ENCODE data around the gene GPRC5A.
A peak's percentile ranks its signal among the peaks of the same experiment; 100 is the strongest.
"Not testable (repeated sequence)": the region's sequence is repeated elsewhere in the genome, so short reads cannot be mapped to it uniquely, and the experiment has no call there.

Gene GPRC5A

DNA sequence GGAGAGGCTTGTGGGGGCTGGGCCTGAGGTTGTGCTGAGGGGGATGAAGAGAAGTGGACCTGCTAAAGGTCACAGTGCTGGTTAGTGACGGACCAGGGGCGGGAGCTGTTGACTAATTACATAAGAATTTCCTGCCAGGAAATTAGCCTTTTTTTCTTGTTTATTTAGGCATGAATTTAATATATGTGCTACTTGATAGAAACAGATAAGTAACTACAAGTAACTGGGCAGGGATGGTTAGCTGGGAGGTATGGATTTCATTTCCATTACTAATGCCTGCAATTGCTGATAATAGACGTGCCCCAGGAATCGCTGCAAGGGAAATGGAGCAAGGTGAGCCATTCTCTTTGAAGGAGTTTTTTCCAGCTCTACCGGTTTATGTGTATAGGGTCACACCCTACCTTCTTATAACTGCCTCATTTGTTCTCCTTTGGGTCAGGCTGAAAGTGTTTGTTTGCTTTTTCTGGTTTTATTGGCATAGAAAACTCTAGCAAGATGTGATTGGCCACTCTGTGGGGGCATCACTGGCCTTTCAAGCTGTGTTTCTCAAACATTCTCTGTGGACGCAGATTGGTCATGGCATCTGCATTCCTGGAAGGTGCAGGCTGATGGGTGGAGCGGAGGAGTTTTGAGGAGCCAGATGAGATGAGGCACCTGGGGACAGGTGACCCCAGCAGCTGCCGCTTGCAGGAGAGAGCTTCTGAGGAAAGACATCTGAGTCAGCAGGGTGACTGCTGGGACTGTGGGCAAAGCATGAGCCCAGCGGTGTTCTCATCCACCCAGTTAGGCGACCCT, 19.0 kb upstream of the GPRC5A start:
- H3K4me3 ChIP-seq (ENCODE audit: extremely low read depth, insufficient read depth, low read length, poor library complexity, severe bottlenecking): no peak overlapping the region
- 72 to 83% methylated on average over 5 to 7 of the region's 10 CpGs for WGBS, 2 experiments (ENCODE audit: insufficient coverage in 2 of 2)
- H3K4me1 ChIP-seq (ENCODE audit: control insufficient read depth, insufficient read depth, low read length, poor library complexity, severe bottlenecking): peaks cover 39% of the 10 kb centered on the region
- no peaks in the 10 kb centered on the region for H3K9me3 ChIP-seq (ENCODE audit: control insufficient read depth, low read length)
- H3K36me3 ChIP-seq (ENCODE audit: control insufficient read depth, insufficient read depth, low read length): peaks cover 3% of the 10 kb centered on the region
- peak overlapping the region; percentile 39 for H3K27ac ChIP-seq (ENCODE audit: low read depth, low read length, severe bottlenecking)

DNA sequence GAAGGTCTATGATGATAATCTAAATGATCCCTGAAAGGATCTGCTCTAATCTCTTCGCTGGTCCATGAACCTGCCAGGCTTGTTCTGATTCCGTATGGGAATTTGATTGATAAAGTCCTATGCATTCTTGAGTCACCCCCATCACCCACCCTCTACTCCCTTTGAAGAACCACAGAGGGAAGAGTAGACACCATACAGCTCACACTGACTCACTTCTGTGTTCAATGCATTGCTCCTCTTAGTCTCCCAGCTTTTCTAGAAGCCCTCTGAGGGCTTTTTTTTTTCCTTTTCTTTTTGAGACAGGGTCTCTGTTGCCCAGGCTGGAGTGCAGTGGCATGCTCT, 18.5 kb upstream of the GPRC5A start:
- 100% methylated on average over 2 of the region's 2 CpGs; no CpG with 5 or more reads in 1 of the 2 experiments for WGBS, 2 experiments (ENCODE audit: insufficient coverage in 2 of 2)
- H3K4me1 ChIP-seq (ENCODE audit: control insufficient read depth, insufficient read depth, low read length, poor library complexity, severe bottlenecking): peaks cover 41% of the 10 kb centered on the region
- no peaks in the 10 kb centered on the region for H3K9me3 ChIP-seq (ENCODE audit: control insufficient read depth, low read length)
- peaks cover 3% of the 10 kb centered on the region for H3K36me3 ChIP-seq (ENCODE audit: control insufficient read depth, insufficient read depth, low read length)
- no peak overlapping the region for H3K4me3 ChIP-seq (ENCODE audit: extremely low read depth, insufficient read depth, low read length, poor library complexity, severe bottlenecking)
- H3K27ac ChIP-seq (ENCODE audit: low read depth, low read length, severe bottlenecking): no peak overlapping the region

GRCh38 chr12:12874029-12874428, 17.3 kb upstream of the GPRC5A start:
- H3K4me1 ChIP-seq (ENCODE audit: control insufficient read depth, insufficient read depth, low read length, poor library complexity, severe bottlenecking): peaks cover 41% of the 10 kb centered on the region
- H3K27ac ChIP-seq (ENCODE audit: low read depth, low read length, severe bottlenecking): peak overlapping the region; percentile 47
- H3K9me3 ChIP-seq (ENCODE audit: control insufficient read depth, low read length): no peaks in the 10 kb centered on the region
- WGBS, 2 experiments (ENCODE audit: insufficient coverage in 2 of 2): 89% methylated on average over 1 of the region's 1 CpG; no CpG with 5 or more reads in 1 of the 2 experiments
- H3K4me3 ChIP-seq (ENCODE audit: extremely low read depth, insufficient read depth, low read length, poor library complexity, severe bottlenecking): no peak overlapping the region
- peaks cover 3% of the 10 kb centered on the region for H3K36me3 ChIP-seq (ENCODE audit: control insufficient read depth, insufficient read depth, low read length)

DNA sequence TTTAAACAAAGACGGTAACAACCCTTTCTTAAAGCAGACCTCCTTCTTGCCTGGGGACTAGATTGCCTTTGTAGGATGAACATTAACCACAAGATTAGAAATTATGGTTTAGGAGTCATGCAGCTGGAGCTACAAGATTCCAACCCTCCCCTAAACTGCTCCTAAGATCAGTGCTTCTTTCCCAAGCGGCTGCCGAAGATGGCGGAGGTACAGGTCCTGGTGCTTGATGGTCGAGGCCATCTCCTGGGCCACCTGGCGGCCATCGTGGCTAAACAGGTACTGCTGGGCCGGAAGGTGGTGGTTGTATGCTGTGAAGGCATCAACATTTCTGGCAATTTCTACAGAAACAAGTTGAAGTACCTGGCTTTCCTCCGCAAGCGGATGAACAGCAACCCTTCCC, 16.1 kb upstream of the GPRC5A start:
- not testable (repeated sequence) for H3K4me3 ChIP-seq (ENCODE audit: extremely low read depth, insufficient read depth, low read length, poor library complexity, severe bottlenecking); H3K27ac ChIP-seq (ENCODE audit: low read depth, low read length, severe bottlenecking); H3K36me3 ChIP-seq (ENCODE audit: control insufficient read depth, insufficient read depth, low read length); H3K9me3 ChIP-seq (ENCODE audit: control insufficient read depth, low read length)
- WGBS, 2 experiments (ENCODE audit: insufficient coverage in 2 of 2): 98 to 99% methylated on average over 9 to 10 of the region's 10 CpGs
- H3K4me1 ChIP-seq (ENCODE audit: control insufficient read depth, insufficient read depth, low read length, poor library complexity, severe bottlenecking): peaks cover 41% of the 10 kb centered on the region

DNA sequence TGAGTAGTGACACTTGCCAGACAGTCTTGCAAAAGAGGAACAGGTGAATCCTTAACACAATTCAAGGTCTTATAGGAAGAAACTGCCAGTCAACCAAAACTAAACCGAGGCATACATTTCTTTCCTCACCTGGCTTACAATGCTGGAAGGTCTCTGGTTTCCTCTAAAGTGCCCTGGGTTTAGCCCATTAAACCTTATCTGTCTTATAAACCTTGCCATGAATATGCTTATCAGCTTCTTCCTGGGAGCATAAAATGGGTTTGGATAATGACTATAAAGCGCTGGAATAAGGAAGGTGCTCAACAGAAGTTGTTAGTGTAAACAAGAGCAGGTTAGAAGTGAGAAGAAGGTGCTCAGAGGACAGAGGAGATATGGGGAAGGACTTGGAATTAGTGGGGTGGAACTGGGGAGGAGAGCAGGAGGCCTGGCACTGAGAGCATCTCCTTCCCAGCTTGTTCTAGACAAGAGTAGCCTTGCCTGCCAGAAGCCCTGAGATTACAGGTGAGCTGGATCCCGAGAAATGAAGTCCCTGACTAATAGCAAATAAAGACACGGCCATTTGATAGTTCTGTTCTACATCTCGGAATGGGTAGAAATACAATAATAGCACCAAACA, 14.1 kb upstream of the GPRC5A start:
- 90 to 97% methylated on average over 2 of the region's 5 CpGs for WGBS, 2 experiments (ENCODE audit: insufficient coverage in 2 of 2)
- Histone ChIP-seq H3K4me1 (ENCODE audit: control insufficient read depth, insufficient read depth, low read length, poor library complexity, severe bottlenecking) (peaks cover 37% of the 10 kb centered on the region), H3K27ac (ENCODE audit: low read depth, low read length, severe bottlenecking) (no peak overlapping the region), H3K9me3 (ENCODE audit: control insufficient read depth, low read length) (no peaks in the 10 kb centered on the region), H3K4me3 (ENCODE audit: extremely low read depth, insufficient read depth, low read length, poor library complexity, severe bottlenecking) (no peak overlapping the region), H3K36me3 (ENCODE audit: control insufficient read depth, insufficient read depth, low read length) (peaks cover 3% of the 10 kb centered on the region)

GRCh38 chr12:12877781-12878455, 13.4 kb upstream of the GPRC5A start:
- H3K36me3 ChIP-seq (ENCODE audit: control insufficient read depth, insufficient read depth, low read length): peaks cover 3% of the 10 kb centered on the region
- H3K4me3 ChIP-seq (ENCODE audit: extremely low read depth, insufficient read depth, low read length, poor library complexity, severe bottlenecking): no peak overlapping the region
- no peaks in the 10 kb centered on the region for H3K9me3 ChIP-seq (ENCODE audit: control insufficient read depth, low read length)
- WGBS, 2 experiments (ENCODE audit: insufficient coverage in 2 of 2): 92 to 95% methylated on average over 8 to 9 of the region's 9 CpGs
- H3K27ac ChIP-seq (ENCODE audit: low read depth, low read length, severe bottlenecking): no peak overlapping the region
- H3K4me1 ChIP-seq (ENCODE audit: control insufficient read depth, insufficient read depth, low read length, poor library complexity, severe bottlenecking): peaks cover 32% of the 10 kb centered on the region

GRCh38 chr12:12880537-12880936, 10.8 kb upstream of the GPRC5A start:
- H3K4me1 ChIP-seq (ENCODE audit: control insufficient read depth, insufficient read depth, low read length, poor library complexity, severe bottlenecking): peaks cover 18% of the 10 kb centered on the region
- no peaks in the 10 kb centered on the region for H3K9me3 ChIP-seq (ENCODE audit: control insufficient read depth, low read length)
- H3K4me3 ChIP-seq (ENCODE audit: extremely low read depth, insufficient read depth, low read length, poor library complexity, severe bottlenecking): no peak overlapping the region
- WGBS, 2 experiments (ENCODE audit: insufficient coverage in 2 of 2): 85 to 86% methylated on average over 4 to 5 of the region's 6 CpGs
- no peak overlapping the region for H3K27ac ChIP-seq (ENCODE audit: low read depth, low read length, severe bottlenecking)
- no peaks in the 10 kb centered on the region for H3K36me3 ChIP-seq (ENCODE audit: control insufficient read depth, insufficient read depth, low read length)

DNA sequence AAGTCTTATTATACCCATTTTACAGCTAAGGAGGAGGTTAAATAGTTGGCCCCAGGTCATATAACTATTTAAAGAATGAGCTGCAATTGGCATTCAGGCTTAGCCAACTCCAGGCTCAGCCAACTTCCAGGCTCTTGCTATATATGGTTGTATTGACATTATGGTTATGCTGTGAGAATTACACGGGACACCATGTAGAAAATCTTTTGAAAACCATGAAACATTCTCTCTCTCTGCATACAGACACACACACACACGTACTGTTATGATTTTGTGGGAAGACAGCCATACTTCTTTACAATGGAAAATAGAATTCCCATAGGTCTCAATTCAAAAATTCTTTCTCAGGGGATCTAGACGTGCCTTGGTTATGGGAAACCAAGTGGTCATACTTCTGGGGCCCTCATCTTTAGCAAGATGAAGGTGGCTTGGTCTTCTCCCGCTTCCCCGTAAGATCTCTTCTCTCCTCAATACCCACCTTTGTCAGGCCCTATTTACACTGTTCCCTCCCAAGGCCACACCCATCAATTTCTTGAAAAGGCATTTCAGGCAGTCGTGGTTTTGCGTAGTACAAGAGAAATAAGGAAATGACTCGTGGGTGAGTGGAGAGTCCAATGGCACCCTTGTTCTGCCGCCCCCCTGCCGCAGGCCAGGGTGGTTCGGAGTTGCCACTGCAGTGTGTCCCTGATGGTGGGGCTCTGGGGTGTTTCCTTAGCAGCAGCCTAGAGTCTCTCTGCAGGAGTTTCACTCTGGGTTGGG, 10.0 kb upstream of the GPRC5A start:
- Histone ChIP-seq H3K4me1 (ENCODE audit: control insufficient read depth, insufficient read depth, low read length, poor library complexity, severe bottlenecking) (peaks cover 24% of the 10 kb centered on the region), H3K9me3 (ENCODE audit: control insufficient read depth, low read length) (no peaks in the 10 kb centered on the region), H3K4me3 (ENCODE audit: extremely low read depth, insufficient read depth, low read length, poor library complexity, severe bottlenecking) (no peak overlapping the region), H3K36me3 (ENCODE audit: control insufficient read depth, insufficient read depth, low read length) (no peaks in the 10 kb centered on the region), H3K27ac (ENCODE audit: low read depth, low read length, severe bottlenecking) (peak overlapping the region; percentile 6)
- WGBS, 2 experiments (ENCODE audit: insufficient coverage in 2 of 2): 73 to 79% methylated on average over 3 to 7 of the region's 11 CpGs

DNA sequence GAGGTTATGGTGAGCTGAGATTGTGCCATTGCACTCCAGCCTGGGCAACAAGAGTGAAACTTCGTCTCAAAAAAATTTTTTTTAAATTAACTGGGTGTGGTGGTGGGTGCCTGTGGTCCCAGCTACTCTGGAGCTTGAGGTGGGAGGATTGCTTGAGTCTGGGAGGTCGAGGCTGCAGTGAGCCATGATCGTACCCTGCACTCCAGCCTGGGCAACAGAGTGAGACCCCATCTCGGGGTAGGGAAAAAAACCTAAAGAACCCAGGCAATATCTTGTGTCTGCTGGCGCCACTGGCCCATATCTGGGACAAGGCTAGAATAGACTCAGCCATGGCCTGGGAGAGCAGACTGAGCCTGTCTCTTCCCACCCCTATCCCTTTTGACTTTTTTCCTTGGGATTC, 9.1 kb upstream of the GPRC5A start:
- WGBS, 2 experiments (ENCODE audit: insufficient coverage in 2 of 2): 94 to 100% methylated on average over 4 to 5 of the region's 5 CpGs

GRCh38 chr12:12883369-12884001, 7.9 kb upstream of the GPRC5A start:
- WGBS, 2 experiments (ENCODE audit: insufficient coverage in 2 of 2): 78 to 94% methylated on average over 5 of the region's 6 CpGs
- H3K4me1 ChIP-seq (ENCODE audit: control insufficient read depth, insufficient read depth, low read length, poor library complexity, severe bottlenecking): peaks cover 18% of the 10 kb centered on the region
- H3K4me3 ChIP-seq (ENCODE audit: extremely low read depth, insufficient read depth, low read length, poor library complexity, severe bottlenecking): no peak overlapping the region
- no peaks in the 10 kb centered on the region for H3K9me3 ChIP-seq (ENCODE audit: control insufficient read depth, low read length)
- H3K27ac ChIP-seq (ENCODE audit: low read depth, low read length, severe bottlenecking): peak overlapping the region; percentile 33
- H3K36me3 ChIP-seq (ENCODE audit: control insufficient read depth, insufficient read depth, low read length): no peaks in the 10 kb centered on the region

More for the DNA sequence above, 9.1 kb upstream of the GPRC5A start:
- Histone ChIP-seq H3K36me3 (ENCODE audit: control insufficient read depth, insufficient read depth, low read length) (no peaks in the 10 kb centered on the region), H3K27ac (ENCODE audit: low read depth, low read length, severe bottlenecking) (no peak overlapping the region), H3K4me1 (ENCODE audit: control insufficient read depth, insufficient read depth, low read length, poor library complexity, severe bottlenecking) (peaks cover 20% of the 10 kb centered on the region), H3K4me3 (ENCODE audit: extremely low read depth, insufficient read depth, low read length, poor library complexity, severe bottlenecking) (no peak overlapping the region), H3K9me3 (ENCODE audit: control insufficient read depth, low read length) (no peaks in the 10 kb centered on the region)
